Liver (tissue), 9 donors: ENCODE results near the gene AFAP1L2. TPM values are rescaled to one million over a fixed set of nuclear protein-coding genes. Genes with fewer than 3 reads are reported as not detected.

Source experiments
- DNase-seq: peaks from one replicate; pipeline ENCODE4 v3.0.0-alpha.2; 2017; ENCODE audit warnings: low spot score
- H3K27ac ChIP-seq, 2 donors: one replicate each; pipeline ENCODE4 v1.7.0; 2013; ENCODE audit warnings: inconsistent platforms in 2 of 2, low read length in 2 of 2, control low read depth in 1 of 2, low read depth in 1 of 2, mild to moderate bottlenecking in 1 of 2
- H3K27me3 ChIP-seq, 4 donors: one replicate each; pipeline versions ENCODE4 v1.6.1 to v1.7.0; 2013; ENCODE audit warnings: low read length in 3 of 4, inconsistent platforms in 1 of 4, mild to moderate bottlenecking in 1 of 4, moderate library complexity in 1 of 4; ENCODE audit not compliant: control insufficient read depth in 4 of 4, insufficient read depth in 4 of 4
- H3K36me3 ChIP-seq, 4 donors: one replicate each; pipeline versions ENCODE4 v1.6.1 to v1.7.0; 2013; ENCODE audit warnings: low read length in 3 of 4, mild to moderate bottlenecking in 3 of 4, low read depth in 1 of 4, moderate library complexity in 1 of 4; ENCODE audit not compliant: control insufficient read depth in 4 of 4, insufficient read depth in 3 of 4
- H3K4me1 ChIP-seq, 4 donors: one replicate each; pipeline versions ENCODE4 v1.6.1 to v1.7.0; 2013; ENCODE audit warnings: low read length in 3 of 4, mild to moderate bottlenecking in 3 of 4, moderate library complexity in 1 of 4; ENCODE audit not compliant: control insufficient read depth in 4 of 4, insufficient read depth in 4 of 4
- H3K4me3 ChIP-seq, 3 donors: one replicate each; pipeline versions ENCODE4 v1.6.1 to v1.7.0; 2013; ENCODE audit warnings: low read length in 3 of 3, control low read depth in 1 of 3, low read depth in 1 of 3, mild to moderate bottlenecking in 1 of 3
- H3K9ac ChIP-seq, 2 donors: one replicate each; pipeline ENCODE4 v1.7.0; 2013; ENCODE audit warnings: low read length in 2 of 2, mild to moderate bottlenecking in 2 of 2, moderate library complexity in 2 of 2, control low read depth in 1 of 2, low read depth in 1 of 2
- H3K9me3 ChIP-seq, 4 donors: one replicate each; pipeline versions ENCODE4 v1.6.1 to v1.7.0; 2013; ENCODE audit warnings: low read length in 3 of 4; ENCODE audit not compliant: control insufficient read depth in 4 of 4
- ATF3 ChIP-seq: IDR thresholded peaks from 2 replicates; pipeline ENCODE4 v1.6.1; 2016; ENCODE audit warnings: antibody characterized with exemption
- CTCF ChIP-seq: fragments of 150-350 bp; IDR thresholded peaks from 2 replicates; pipeline ENCODE4 v1.5.1; 2017; ENCODE audit warnings: improper control_type of control experiment, low read depth, low read length; ENCODE audit not compliant: missing input control
- EGR1 ChIP-seq, 2 donors: IDR thresholded peaks; 2 replicates each; pipeline ENCODE4 v1.6.1; 2016 to 2018; ENCODE audit warnings: antibody characterized with exemption in 2 of 2, low read depth in 2 of 2
- FOXA1 ChIP-seq: IDR thresholded peaks from 2 replicates; pipeline ENCODE4 v1.6.1; 2016; ENCODE audit warnings: antibody characterized with exemption
- GABPA ChIP-seq, 2 donors: IDR thresholded peaks in 1 of 2; conservative IDR thresholded peaks in 1 of 2; 2 replicates each; pipeline ENCODE4 v1.6.1; 2016; ENCODE audit warnings: antibody characterized with exemption in 2 of 2, mild to moderate bottlenecking in 1 of 2, moderate library complexity in 1 of 2
- HNF4A ChIP-seq, 2 donors: conservative IDR thresholded peaks; 2 replicates each; pipeline ENCODE4 v1.6.1; 2016; ENCODE audit warnings: antibody characterized with exemption in 2 of 2, mild to moderate bottlenecking in 2 of 2
- HNF4G ChIP-seq: IDR thresholded peaks from 2 replicates; pipeline ENCODE4 v1.6.1; 2016; ENCODE audit warnings: antibody characterized with exemption
- JUND ChIP-seq, 2 donors: IDR thresholded peaks; 2 replicates each; pipeline ENCODE4 v1.6.1; 2016; ENCODE audit warnings: antibody characterized with exemption in 2 of 2
- NR2F2 ChIP-seq: IDR thresholded peaks from 2 replicates; pipeline ENCODE4 v1.6.1; 2016; ENCODE audit warnings: antibody characterized with exemption
- RAD21 ChIP-seq, 2 donors: IDR thresholded peaks; 2 replicates each; pipeline ENCODE4 v1.6.1; 2016; ENCODE audit warnings: antibody characterized with exemption in 2 of 2, mild to moderate bottlenecking in 2 of 2
- RXRA ChIP-seq, 2 donors: IDR thresholded peaks; 2 replicates each; pipeline ENCODE4 v1.6.1; 2017 to 2018; ENCODE audit warnings: antibody characterized with exemption in 2 of 2, mild to moderate bottlenecking in 1 of 2
- SP1 ChIP-seq: IDR thresholded peaks from 2 replicates; pipeline ENCODE4 v1.6.1; 2018; ENCODE audit warnings: antibody characterized with exemption, mild to moderate bottlenecking
- TAF1 ChIP-seq: conservative IDR thresholded peaks from 2 replicates; pipeline ENCODE4 v1.6.1; 2016; ENCODE audit warnings: antibody characterized with exemption, mild to moderate bottlenecking
- ZBTB33 ChIP-seq: IDR thresholded peaks from 2 replicates; pipeline ENCODE4 v1.6.1; 2016; ENCODE audit warnings: antibody characterized with exemption
- WGBS: extraction: QIAGEN DNeasy Blood & Tissue Kit; methylation state at CpG from one replicate; pipeline ENCODE4 v1.1.7; 2013; 5-methylcytosine and 5-hydroxymethylcytosine counted together
- polyA plus RNA-seq, 2 donors: library from polyadenylated mRNA; stranded (reverse) in 1 of 2; unstranded in 1 of 2; fragments of 200-250 nt in 1 of 2; fragments of >200 nt in 1 of 2; fragmentation: Nextera tagmentation in 1 of 2; extraction: Ambion mirVana in 1 of 2; gene quantifications; one replicate each; pipeline versions ENCODE4 v1.2.1 to v1.2.3, GENCODE V29; 2013 to 2015
- total RNA-seq, 2 donors: library from RNA; depleted of rRNA; stranded (reverse); fragments of >200 nt; gene quantifications; one replicate each; pipeline ENCODE4 v1.2.3, GENCODE V29; 2014
- donor health status: healthy.
- donor health status: healthy.
- donor health status: healthy.
- donor health status: healthy.
- donor health status: healthy.

The AFAP1L2 gene
- total and polyA plus RNA-seq, 4 donors: 0.53 to 1.8 (median 1.3) TPM

GRCh38 chr10:114265392-114266053 lies 138.8 kb downstream of the AFAP1L2 start:
- no peaks in the 10 kb centered on the region for H3K4me1 ChIP-seq
- H3K36me3 ChIP-seq: no peaks in the 10 kb centered on the region
- no peak overlapping the region for H3K4me3 ChIP-seq
- 89% methylated on average over 6 of the region's 6 CpGs for WGBS
- H3K27ac ChIP-seq: no peak overlapping the region
- H3K27me3 ChIP-seq: no peaks in the 10 kb centered on the region
- DNase-seq: no peak
- no peak overlapping the region for H3K9ac ChIP-seq
- TF ChIP-seq EGR1 (IDR thresholded peaks at IDR 0.05; ENCODE audit: low read depth in 2 of 2): no peak
- no peak for TF ChIP-seq TAF1
- TF ChIP-seq RXRA (IDR thresholded peaks at IDR 0.05): peak in 1 of 2 donors; percentile 10
- no peak for TF ChIP-seq GABPA (IDR thresholded peaks at IDR 0.05 in 1 of 2, conservative IDR thresholded peaks at IDR 0.05 in 1 of 2)
- no peak for TF ChIP-seq RAD21 (IDR thresholded peaks at IDR 0.05)
- no peaks in the 10 kb centered on the region for H3K9me3 ChIP-seq

GRCh38 chr10:114262496-114262895 lies 141.8 kb downstream of the AFAP1L2 start:
- DNase-seq: no peak
- no peak for TF ChIP-seq RAD21 (IDR thresholded peaks at IDR 0.05)
- TF ChIP-seq HNF4G: no peak
- no peak for TF ChIP-seq SP1
- TF ChIP-seq ATF3: no peak
- TF ChIP-seq HNF4A (conservative IDR thresholded peaks at IDR 0.05): no peak
- TF ChIP-seq FOXA1: no peak
- TF ChIP-seq ZBTB33: no peak
- no peak for TF ChIP-seq JUND (IDR thresholded peaks at IDR 0.05)
- no peak for TF ChIP-seq CTCF
- no peak for TF ChIP-seq GABPA (IDR thresholded peaks at IDR 0.05 in 1 of 2, conservative IDR thresholded peaks at IDR 0.05 in 1 of 2)
- TF ChIP-seq NR2F2: no peak
- no peak for TF ChIP-seq TAF1
- no peak overlapping the region for H3K27ac ChIP-seq

GRCh38 chr10:114261076-114261475 lies 143.2 kb downstream of the AFAP1L2 start:
- no peak overlapping the region for H3K27ac ChIP-seq
- H3K4me3 ChIP-seq: no peak overlapping the region
- no peaks in the 10 kb centered on the region for H3K4me1 ChIP-seq
- no peak overlapping the region for H3K9ac ChIP-seq
- WGBS: 81% methylated on average over 2 of the region's 2 CpGs
- H3K9me3 ChIP-seq: no peaks in the 10 kb centered on the region
- no peak for DNase-seq
- no peaks in the 10 kb centered on the region for H3K27me3 ChIP-seq
- TF ChIP-seq ATF3: no peak
- no peaks in the 10 kb centered on the region for H3K36me3 ChIP-seq

More at GRCh38 chr10:114262496-114262895, 141.8 kb downstream of the AFAP1L2 start:
- Histone ChIP-seq H3K9ac (no peak overlapping the region), H3K27me3 (no peaks in the 10 kb centered on the region), H3K4me1 (no peaks in the 10 kb centered on the region), H3K9me3 (no peaks in the 10 kb centered on the region), H3K4me3 (no peak overlapping the region), H3K36me3 (no peaks in the 10 kb centered on the region)
- WGBS: 86% methylated on average over 4 of the region's 4 CpGs
